LNCaP clone FGC (cell line): ENCODE results near the gene DLX5.

ENCODE experiments used
- DNase-seq: peaks from one replicate; pipeline ENCODE4 v3.0.0-alpha.2; 2011; ENCODE audit warnings: low read depth
- H3K4me3 ChIP-seq: 2 replicates; pipeline ENCODE4 v1.5.1; 2011; ENCODE audit warnings: mild to moderate bottlenecking, low read depth, low read length, control low read depth
- TF ChIP-seq, protein P1 (sequence below): IDR thresholded peaks from 2 replicates; pipeline ENCODE4 v1.5.1; 2012; ENCODE audit warnings: mild to moderate bottlenecking; ENCODE audit not compliant: control insufficient read depth, insufficient read depth; ENCODE audit errors: extremely low read depth

Gene DLX5

DNA sequence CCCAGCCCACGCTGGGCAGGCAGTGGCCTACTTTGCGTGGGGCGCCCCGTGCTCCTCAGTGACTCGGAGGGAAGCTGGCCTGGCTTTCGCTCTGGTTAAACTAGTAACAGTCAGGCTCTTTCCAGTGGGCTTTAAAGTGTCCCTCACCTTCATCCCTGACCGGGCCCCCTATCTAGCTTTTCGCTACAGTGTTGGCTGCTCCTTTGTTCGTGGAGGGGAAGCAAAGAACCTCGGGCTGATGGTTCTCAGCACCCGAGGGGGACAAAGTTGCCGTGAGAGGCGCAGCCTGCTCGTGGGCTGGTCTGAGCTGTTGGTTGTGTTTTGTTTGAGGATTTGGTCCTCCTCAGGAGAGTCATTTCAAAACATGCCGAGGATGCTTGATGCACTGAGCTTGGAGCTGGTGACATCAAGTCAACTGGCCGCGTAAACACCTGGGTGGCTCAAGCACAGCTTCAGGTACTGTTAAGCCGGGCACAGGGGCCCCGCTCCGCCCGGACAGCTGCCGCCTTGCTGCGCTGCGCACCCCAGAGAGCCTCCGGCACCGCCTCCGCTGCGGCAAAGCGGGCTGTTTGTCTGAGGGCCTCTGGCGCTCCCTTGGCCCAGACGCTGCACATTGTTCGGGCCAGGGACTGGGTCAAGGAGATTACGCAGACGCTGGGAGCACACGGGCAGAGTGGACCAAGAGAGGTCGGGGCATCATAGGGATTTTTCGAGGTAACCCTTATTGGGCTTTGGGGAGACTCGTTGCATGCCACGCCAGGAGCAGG is 17.6 kb downstream of the DLX5 start:
- no peak for DNase-seq
- TF ChIP-seq, protein P1, sequence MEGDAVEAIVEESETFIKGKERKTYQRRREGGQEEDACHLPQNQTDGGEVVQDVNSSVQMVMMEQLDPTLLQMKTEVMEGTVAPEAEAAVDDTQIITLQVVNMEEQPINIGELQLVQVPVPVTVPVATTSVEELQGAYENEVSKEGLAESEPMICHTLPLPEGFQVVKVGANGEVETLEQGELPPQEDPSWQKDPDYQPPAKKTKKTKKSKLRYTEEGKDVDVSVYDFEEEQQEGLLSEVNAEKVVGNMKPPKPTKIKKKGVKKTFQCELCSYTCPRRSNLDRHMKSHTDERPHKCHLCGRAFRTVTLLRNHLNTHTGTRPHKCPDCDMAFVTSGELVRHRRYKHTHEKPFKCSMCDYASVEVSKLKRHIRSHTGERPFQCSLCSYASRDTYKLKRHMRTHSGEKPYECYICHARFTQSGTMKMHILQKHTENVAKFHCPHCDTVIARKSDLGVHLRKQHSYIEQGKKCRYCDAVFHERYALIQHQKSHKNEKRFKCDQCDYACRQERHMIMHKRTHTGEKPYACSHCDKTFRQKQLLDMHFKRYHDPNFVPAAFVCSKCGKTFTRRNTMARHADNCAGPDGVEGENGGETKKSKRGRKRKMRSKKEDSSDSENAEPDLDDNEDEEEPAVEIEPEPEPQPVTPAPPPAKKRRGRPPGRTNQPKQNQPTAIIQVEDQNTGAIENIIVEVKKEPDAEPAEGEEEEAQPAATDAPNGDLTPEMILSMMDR = no peak
- H3K4me3 ChIP-seq = no peak overlapping the region

DNA sequence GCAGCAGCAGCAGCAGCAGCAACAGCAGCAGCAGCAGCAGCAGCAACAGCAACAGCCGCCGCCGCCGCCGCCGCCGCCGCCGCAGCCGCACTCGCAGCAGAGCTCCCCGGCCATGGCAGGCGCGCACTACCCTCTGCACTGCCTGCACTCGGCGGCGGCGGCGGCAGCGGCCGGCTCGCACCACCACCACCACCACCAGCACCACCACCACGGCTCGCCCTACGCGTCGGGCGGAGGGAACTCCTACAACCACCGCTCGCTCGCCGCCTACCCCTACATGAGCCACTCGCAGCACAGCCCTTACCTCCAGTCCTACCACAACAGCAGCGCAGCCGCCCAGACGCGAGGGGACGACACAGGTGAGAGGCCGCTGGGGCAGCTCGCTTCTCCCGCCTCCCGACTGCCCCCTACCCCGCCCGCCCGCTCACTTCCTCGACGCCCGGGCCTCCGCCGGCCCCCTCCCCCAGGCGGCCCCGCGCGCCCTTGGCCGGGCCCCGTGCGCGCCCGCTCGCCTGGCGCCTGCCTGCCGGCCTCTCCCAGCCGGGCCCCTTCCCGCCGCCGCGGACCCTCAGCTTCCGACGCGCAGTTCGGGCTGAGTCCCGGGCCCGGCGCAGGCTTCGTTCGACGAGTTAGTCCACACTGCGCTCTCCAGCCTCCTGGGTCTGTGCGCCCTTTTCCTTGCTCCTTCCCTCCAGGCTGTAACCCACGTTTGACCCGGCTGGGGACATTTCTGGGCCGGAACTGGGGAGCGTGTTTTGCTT is 18.4 kb downstream of the DLX5 start:
- DNase-seq = no peak
- TF ChIP-seq, protein P1 = no peak
- H3K4me3 ChIP-seq = no peak overlapping the region

DNA sequence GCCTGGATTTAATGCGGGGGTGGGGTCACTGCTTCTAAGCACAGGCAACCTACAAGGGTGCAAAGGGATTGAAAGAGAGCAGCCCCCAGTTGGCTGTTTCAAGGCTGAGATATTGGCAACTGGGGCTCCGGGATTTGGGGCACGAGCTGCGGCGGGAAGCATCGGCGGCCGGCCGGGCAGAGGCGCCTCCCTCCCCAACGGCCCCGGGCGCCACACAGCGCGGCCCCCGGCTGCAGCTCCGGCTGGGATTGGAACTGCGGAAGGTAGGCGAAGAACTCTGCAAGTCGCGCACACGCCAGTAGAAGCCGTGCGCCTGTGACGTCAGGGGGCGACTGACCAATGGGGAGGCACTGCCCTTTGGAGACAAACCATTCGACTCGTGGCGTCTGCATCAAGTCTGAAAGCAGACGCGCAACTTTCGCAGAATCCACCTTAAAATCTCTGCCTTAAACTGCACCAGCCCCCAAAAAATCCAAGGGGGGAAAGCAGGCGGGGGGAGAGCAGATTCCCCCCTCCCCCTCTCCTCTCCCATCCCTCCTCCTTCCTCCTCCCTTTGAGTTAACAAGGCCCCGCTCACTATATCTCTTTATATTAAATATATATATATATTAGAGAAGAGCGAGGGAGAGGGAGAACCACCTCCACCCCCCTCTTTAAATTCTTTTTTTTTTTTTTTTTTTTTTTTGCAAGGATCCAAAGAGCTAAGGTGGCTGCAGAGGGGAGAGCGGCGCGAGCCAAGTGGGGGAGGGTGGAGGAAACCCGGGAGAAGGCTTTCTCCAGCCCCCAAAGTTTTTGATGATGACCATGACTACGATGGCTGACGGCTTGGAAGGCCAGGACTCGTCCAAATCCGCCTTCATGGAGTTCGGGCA is 19.2 kb downstream of the DLX5 start, which contains the start of gene DLX6:
DLX6 (plus strand) TSS at position 371 of the 872 bp plus-strand sequence; CDS start at position 796, 425 bp downstream.
- no peak within 1 kb of the TSS for H3K4me3 ChIP-seq
- DNase-seq = no peak
- TF ChIP-seq, protein P1 = no peak

DNA sequence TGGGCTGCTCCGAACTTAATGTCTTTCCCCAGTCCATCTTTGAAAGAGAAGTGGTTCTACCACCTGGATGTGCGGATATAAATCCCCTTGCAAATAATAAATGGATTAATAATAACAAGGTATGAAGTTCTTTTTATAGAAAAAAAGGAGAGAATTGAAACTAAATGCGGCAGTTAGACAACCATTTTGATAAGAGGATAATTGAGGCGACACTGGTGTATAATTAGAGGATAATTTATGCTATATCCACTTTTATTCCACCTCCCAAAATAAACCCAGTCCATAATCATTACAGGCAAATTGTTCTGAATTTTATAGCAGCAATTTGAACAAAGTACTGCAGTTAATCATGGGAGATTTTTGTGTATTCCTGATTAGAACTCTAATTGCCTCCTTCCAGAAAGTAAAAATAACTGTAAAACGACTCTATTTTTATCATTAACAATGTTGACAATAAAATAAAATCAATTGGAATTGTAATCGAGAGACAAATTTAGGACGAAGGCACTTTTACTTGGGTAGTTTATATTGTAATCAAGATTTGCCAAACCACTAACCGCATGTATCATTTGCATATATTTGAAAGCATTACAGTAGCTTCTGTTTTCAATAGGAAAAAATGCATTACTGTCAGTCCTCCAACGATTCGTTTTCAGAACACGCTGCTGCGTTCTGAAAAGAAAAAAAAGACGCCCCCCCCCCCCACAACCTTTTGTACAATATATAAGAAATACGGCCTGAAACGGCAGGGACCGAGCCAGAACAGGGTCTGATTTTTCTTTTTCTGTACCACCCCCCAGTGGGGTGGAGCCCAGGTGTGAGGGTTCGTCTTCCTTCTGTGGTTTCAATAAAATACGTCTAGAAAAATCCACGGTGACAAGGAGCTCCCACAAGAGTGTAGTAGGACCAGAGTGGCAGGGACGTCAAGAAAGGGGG is 20.1 kb downstream of the DLX5 start:
- no peak overlapping the region for H3K4me3 ChIP-seq
- no peak for DNase-seq
- TF ChIP-seq, protein P1 = no peak

DNA sequence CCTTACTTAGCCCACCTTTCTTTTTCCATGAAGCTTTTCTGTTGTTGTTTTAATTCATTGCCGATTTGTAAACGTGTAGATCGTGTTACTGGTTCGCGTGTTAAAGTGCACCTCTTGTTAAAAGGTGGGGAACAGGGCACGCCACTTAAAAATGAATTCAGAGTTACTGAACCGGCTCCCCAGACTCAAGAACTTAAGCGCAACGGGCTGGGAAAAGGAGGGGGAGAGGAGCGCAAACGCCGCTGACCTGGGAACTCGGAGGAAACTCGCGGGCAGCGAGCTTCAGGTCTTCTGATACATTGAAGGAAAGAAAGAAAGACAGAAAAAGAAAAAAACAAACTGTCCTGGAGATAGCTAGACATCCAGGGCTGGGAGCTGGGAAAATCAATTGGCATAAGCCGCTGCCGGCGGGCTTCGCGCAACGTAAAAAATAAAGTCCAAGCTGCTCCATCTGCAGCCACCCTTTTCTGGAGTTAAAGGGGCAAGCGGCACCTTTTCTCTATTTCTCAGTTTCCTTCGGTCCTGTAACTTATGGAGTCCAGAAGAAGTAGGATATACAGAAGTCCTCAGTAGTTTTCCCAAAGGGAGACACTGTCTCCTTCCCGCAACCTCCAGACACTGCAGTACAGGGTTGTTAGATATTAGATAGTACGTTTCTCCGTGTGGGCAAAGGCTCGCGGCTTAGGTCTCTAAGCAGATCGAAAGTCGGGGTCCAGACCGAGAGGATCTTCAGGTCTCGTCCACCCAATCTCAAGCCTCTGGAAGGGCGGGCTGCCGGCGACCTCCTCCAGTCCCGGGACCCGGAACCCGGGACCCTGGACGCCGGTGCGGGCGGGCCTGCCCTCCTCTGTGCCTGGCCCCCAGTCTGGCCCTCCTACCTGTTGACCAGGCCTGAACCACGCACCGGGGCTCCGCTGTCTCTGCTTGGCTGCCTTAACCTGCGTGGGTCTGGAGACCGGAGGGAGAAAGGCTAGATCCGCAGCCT is 21.1 kb downstream of the DLX5 start:
- no peak for DNase-seq

More for the DNA sequence above, 21.1 kb downstream of the DLX5 start:
- no peak overlapping the region for H3K4me3 ChIP-seq
- TF ChIP-seq, protein P1 = no peak
